Fibroblast of skin of left quadriceps (primary cell): Measurements from ENCODE around the gene FOXI1.
A peak's percentile ranks its signal among the peaks of the same experiment; 100 is the strongest.

Source experiments
- DNase-seq, 2 experiments: peaks; one replicate each; pipeline ENCODE4 v3.0.0-alpha.2; 2013; ENCODE audit warnings: low read depth in 2 of 2

Gene FOXI1

GRCh38 chr5:170105642-170106611 lies at the start of gene FOXI1:
TSS of gene FOXI1 (plus strand) at chr5:170105897. CDS start at chr5:170105958, 61 bp downstream.
- DNase-seq: no peak

GRCh38 chr5:170056561-170057267 lies 49.0 kb upstream of the FOXI1 start:
- no peak for DNase-seq

DNA sequence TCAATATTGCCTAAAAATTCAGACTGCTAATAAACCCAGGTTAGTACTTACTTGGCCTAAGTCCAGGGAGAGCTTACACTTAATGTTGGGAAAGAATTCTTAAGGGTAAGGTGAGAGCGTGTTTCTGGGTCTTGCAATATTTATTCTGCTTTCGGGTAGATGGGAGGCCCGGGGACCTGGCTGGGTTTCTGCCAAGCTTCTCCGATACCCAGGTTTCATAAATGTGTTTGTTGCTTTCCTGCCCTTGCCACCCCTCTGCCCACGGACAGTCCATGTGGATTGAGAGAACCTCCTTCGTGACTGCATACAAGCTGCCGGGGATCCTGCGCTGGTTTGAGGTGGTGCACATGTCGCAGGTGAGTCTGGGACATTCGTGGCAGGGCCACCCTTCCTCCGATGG lies 48.4 kb upstream of the FOXI1 start:
- no peak for DNase-seq

- no peak for DNase-seq
Observed at GRCh38 chr5:170059221-170059620, 46.5 kb upstream of the FOXI1 start.

- DNase-seq: no peak
Observed at GRCh38 chr5:170067152-170067551, 38.5 kb upstream of the FOXI1 start.

GRCh38 chr5:170067574-170068170 lies 38.0 kb upstream of the FOXI1 start:
- no peak for DNase-seq

- no peak for DNase-seq
Observed at GRCh38 chr5:170069512-170069911, 36.2 kb upstream of the FOXI1 start.

GRCh38 chr5:170070556-170071412 lies 34.9 kb upstream of the FOXI1 start:
- DNase-seq: peak; percentile 18 to 26

DNA sequence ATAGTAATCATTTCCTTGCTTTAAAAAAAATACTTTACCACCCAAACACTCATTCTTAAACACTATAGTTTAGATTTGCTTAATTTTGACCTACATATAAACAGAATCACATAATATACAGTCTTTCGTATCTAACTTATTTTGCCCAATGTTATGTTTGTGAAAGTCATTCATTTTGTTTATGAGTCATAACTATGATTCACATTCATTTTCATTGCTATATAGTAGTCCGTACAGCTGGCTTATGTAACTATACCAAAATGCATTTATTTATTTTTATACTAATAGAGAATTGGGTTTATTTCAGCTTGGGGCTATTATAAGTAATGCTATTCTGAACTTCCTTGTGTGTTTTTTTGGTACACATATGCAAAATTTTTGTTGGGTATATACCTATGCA lies 33.9 kb upstream of the FOXI1 start:
- DNase-seq: no peak

DNA sequence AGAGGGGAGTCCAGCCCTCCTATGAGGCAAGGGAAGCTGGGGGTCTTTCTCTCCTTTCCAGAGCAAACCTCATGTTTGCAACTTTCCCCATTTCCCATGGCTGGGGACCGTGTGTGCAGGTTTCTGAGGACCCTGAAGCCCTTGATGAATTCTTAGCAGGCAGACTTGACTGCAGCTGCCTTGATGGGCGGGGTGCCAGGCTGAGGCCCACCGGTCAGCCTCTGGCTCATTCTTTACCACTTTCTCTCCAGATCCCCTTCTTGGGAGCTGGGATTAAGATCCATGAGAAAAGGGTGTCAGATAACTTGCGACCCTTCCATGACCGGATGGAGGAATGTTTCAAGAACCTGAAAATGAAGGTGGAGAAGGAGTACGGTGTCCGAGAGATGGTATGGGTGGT lies 30.0 kb upstream of the FOXI1 start:
- DNase-seq: no peak

DNA sequence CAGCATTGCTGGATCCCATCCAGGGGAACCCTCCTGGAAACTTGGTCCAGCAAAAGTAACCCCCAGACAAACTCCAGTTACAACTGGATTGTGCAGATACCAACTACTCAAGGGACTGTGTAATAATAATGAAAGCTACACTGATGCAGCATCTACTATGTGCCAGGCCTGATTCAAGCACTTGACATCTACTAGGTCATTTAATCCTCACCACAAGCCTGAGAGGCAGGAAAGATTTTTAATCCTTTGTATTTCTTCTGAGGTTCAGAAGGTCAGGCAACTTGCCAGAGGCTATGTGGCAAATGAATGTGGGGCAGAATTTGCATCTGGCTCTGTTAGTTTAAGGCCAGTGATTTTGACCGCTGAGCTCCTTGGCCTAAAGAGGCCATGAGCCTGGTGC lies 29.5 kb upstream of the FOXI1 start:
- DNase-seq: no peak

GRCh38 chr5:170076739-170077138 lies 29.0 kb upstream of the FOXI1 start:
- no peak for DNase-seq

- DNase-seq: no peak
Observed at GRCh38 chr5:170077526-170077925, 28.2 kb upstream of the FOXI1 start.

GRCh38 chr5:170078458-170078857 lies 27.2 kb upstream of the FOXI1 start:
- no peak for DNase-seq

DNA sequence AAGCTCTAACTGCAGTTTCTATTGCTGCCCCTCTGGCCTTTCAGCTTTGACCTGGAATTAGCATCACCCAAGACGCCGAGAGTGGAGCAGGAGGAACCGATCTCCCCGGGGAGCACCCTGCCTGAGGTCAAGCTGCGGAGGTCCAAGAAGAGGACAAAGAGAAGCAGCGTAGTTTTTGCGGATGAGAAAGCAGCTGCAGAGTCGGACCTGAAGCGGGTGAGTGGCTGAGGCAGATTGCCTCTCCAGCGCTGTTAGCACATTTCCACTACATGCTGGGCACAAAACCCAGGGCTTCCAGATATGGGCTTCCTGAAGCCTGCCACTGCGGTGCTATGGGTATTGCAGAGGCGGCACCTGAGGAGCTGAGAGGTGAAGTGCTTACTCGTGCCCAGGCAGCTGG lies 26.8 kb upstream of the FOXI1 start:
- DNase-seq: no peak

GRCh38 chr5:170080217-170080616 lies 25.5 kb upstream of the FOXI1 start:
- no peak for DNase-seq

GRCh38 chr5:170080786-170081445 lies 24.8 kb upstream of the FOXI1 start:
- DNase-seq: no peak

DNA sequence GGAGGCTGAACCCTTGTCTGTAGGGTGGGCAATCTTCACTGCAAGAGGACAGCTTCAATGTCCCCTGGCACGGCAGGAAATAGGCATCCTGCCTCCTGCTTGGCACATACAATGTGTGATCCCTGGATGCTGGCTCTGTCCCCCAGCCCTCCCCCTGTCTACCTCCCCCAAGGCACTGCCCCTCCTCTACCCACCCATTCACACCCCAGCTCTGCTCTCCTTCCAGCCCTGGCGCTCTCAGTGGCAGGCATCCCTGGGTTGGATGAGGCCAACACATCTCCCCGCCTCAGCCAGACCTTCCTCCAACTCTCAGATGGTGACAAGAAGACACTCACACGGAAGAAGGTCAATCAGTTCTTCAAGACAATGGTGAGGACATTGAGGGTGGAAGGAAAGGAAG lies 24.1 kb upstream of the FOXI1 start:
- DNase-seq: no peak

DNA sequence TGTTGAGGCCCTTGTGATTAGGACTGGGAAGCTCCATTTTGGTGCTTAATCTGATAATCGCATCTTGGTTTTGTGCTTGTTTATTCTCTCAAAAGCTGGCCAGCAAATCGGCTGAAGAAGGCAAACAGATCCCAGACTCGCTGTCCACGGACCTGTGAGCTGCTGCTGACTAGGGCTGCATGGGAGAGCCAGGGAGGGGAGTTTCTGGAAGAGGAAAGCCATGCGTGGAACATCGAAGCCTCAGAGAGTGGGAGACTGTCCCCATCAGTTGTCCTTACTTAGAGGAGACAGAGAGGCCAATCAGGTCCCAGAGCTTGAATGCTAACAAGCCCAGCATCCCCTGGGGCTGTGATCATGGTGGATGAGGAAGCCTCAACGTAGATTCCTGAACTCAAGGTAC lies 23.0 kb upstream of the FOXI1 start:
- DNase-seq: no peak

DNA sequence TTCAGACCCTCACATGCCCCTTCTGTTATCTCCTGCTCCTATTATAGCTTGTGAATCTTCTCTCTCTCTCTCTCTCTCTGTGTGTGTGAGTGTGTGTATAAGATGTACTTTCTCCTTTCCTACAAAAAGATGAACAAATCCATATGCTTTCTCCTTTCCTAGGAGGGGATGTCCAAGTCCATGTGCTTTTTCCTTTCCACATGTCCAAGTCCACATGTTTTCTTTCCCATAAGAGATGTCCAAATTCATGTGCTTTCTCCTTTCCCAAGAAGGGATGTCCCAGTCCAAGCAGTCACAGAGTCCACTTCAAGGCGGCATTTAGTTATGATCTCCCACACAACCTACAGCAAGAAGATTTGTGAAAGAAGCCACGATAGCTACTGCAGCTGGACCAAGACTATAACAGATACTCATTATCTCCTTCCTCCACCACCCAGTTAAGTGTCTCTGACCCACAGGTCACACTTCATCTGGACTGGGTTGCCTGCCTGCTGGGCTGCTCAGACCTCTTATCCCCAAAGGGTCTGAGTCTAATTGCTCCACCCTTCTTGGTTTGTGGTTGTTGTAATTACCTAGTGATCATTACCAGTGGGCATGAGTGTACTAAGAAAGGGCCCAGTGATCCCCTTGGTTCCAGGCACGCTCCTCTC lies 18.4 kb upstream of the FOXI1 start:
- no peak for DNase-seq
